Testis (tissue), 3 donors: ENCODE measurements around the gene ITIH1. TPM values are rescaled to one million over a fixed set of nuclear protein-coding genes. Genes with fewer than 3 reads are reported as not detected.

Source experiments
- DNase-seq: peaks from one replicate; pipeline ENCODE4 v3.0.0-alpha.2; 2019
- H3K27ac ChIP-seq, 2 donors: fragments of 200-600 bp; sonication (generic); one replicate each; pipeline ENCODE4 v1.5.1; 2019
- H3K27me3 ChIP-seq: fragments of 200-600 bp; sonication (generic); one replicate; pipeline ENCODE4 v1.5.1; 2019
- H3K36me3 ChIP-seq: fragments of 200-600 bp; sonication (generic); one replicate; pipeline ENCODE4 v1.5.1; 2017; ENCODE audit warnings: low read depth; ENCODE audit errors: missing control alignments
- H3K4me1 ChIP-seq: fragments of 200-600 bp; sonication (generic); one replicate; pipeline ENCODE4 v1.5.1; 2019
- H3K4me3 ChIP-seq, 2 donors: fragments of 200-600 bp; sonication (generic); one replicate each; pipeline ENCODE4 v1.5.1; 2017 to 2019
- H3K9me3 ChIP-seq: fragments of 200-600 bp; sonication (generic); one replicate; pipeline ENCODE4 v1.5.1; 2017
- CTCF ChIP-seq, 3 experiments: fragments of 450-650 bp in 2 of 3; fragments of 200-600 bp in 1 of 3; sonication (generic) in 1 of 3; IDR thresholded peaks; one replicate each; pipeline ENCODE4 v1.5.1; 2016 to 2019; ENCODE audit warnings: antibody characterized with exemption in 3 of 3, mild to moderate bottlenecking in 2 of 3, moderate library complexity in 1 of 3
- POLR2A ChIP-seq: fragments of 450-650 bp; IDR thresholded peaks from one replicate; pipeline ENCODE4 v1.6.1; 2017; ENCODE audit warnings: antibody characterized with exemption, mild to moderate bottlenecking, moderate library complexity
- WGBS, 2 donors: methylation state at CpG; one replicate each; pipeline ENCODE4 v1.1.5; 2018; 5-methylcytosine and 5-hydroxymethylcytosine counted together
- intact Hi-C: fragments of 100-400 bp; cut with DNase I; formaldehyde crosslinking; loops from one replicate; pipeline ENCODE4 v1.15.1; 2023; ENCODE audit warnings: low total_unique reads
- polyA plus RNA-seq: library from polyadenylated mRNA; stranded (reverse); fragments of 350-450 nt; fragmentation: Illumina TruSeq; extraction: RNeasy Lipid Tissue Mini Kit (QIAGEN cat#74804); gene quantifications from one replicate; pipeline ENCODE4 v1.2.3, GENCODE V29; 2014; ENCODE audit warnings: low read depth, low replicate concordance; ENCODE audit not compliant: insufficient read depth
- small RNA-seq, 2 donors: library from RNA; depleted of rRNA; stranded (forward); fragments of <200 nt; gene quantifications; one replicate each; pipeline ENCODE3, GENCODE V24; 2016
- total RNA-seq, 2 donors: library from RNA; depleted of rRNA; stranded (reverse); fragments of >200 nt; gene quantifications; one replicate each; pipeline ENCODE4 v1.2.3, GENCODE V29; 2016

Gene ITIH1
- total and polyA plus RNA-seq, 3 donors from 2014 or later = 1.8 to 3.5 (median 2.9) TPM

- no peaks in the 10 kb centered on the region for H3K36me3 ChIP-seq
- TF ChIP-seq CTCF (IDR thresholded peaks at IDR 0.05) (no peak), POLR2A (no peak)
- no peak for DNase-seq
- no peak overlapping the region for H3K4me3 ChIP-seq
- H3K4me1 ChIP-seq = peaks cover 5% of the 10 kb centered on the region
- H3K9me3 ChIP-seq = no peaks in the 10 kb centered on the region
- intact Hi-C loops = no loop called here
- H3K27me3 ChIP-seq = no peaks in the 10 kb centered on the region
- 93 to 97% methylated on average over 5 to 8 of the region's 8 CpGs for WGBS, 2 donors
- no peak overlapping the region for H3K27ac ChIP-seq
Measured at GRCh38 chr3:52838561-52839267, 61.3 kb downstream of the ITIH1 start.

GRCh38 chr3:52839268-52839575 is 61.8 kb downstream of the ITIH1 start:
- Histone ChIP-seq H3K36me3 (no peaks in the 10 kb centered on the region), H3K4me3 (no peak overlapping the region), H3K9me3 (no peaks in the 10 kb centered on the region), H3K27me3 (no peaks in the 10 kb centered on the region), H3K4me1 (peaks cover 7% of the 10 kb centered on the region), H3K27ac (no peak overlapping the region)
- intact Hi-C loops = no loop called here
- TF ChIP-seq CTCF (IDR thresholded peaks at IDR 0.05) (no peak), POLR2A (no peak)
- no peak for DNase-seq
- whole genome bisulfite sequencing, 2 donors = 92 to 95% methylated on average over 2 of the region's 2 CpGs

GRCh38 chr3:52839892-52840545 is 62.6 kb downstream of the ITIH1 start:
- H3K4me3 ChIP-seq = no peak overlapping the region
- H3K4me1 ChIP-seq = peaks cover 7% of the 10 kb centered on the region
- intact Hi-C loops = no loop called here
- no peak for TF ChIP-seq POLR2A
- no peak for TF ChIP-seq CTCF (IDR thresholded peaks at IDR 0.05)
- WGBS, 2 donors = 87 to 91% methylated on average over 20 to 23 of the region's 23 CpGs
- DNase-seq = no peak
- no peak overlapping the region for H3K27ac ChIP-seq
- H3K36me3 ChIP-seq = no peaks in the 10 kb centered on the region
- no peaks in the 10 kb centered on the region for H3K9me3 ChIP-seq
- no peaks in the 10 kb centered on the region for H3K27me3 ChIP-seq

- Histone ChIP-seq H3K27me3 (no peaks in the 10 kb centered on the region), H3K27ac (no peak overlapping the region), H3K9me3 (no peaks in the 10 kb centered on the region), H3K4me1 (peaks cover 11% of the 10 kb centered on the region), H3K36me3 (no peaks in the 10 kb centered on the region), H3K4me3 (no peak overlapping the region)
- intact Hi-C loops = no loop called here
- TF ChIP-seq POLR2A (no peak), CTCF (IDR thresholded peaks at IDR 0.05) (no peak)
- WGBS, 2 donors = 97% methylated on average over 11 to 12 of the region's 12 CpGs
- DNase-seq = no peak
Measured at GRCh38 chr3:52841211-52841980, 64.0 kb downstream of the ITIH1 start.

Small RNA genes within 50 kb of the gene (small RNA-seq; reads per million reads assigned to genes)
- gene AC006254.2 = 0 reads per million in 2 donors
- 0 reads per million in 2 donors for gene MUSTN1

Other genes starting within 250 kb of the ITIH1 start
- gene NT5DC2, start 243.7 kb upstream of the ITIH1 start, total RNA-seq = 100 to 1,000 TPM; 137 to 147 TPM
- gene NT5DC2, start 243.7 kb upstream of the ITIH1 start, polyA plus RNA-seq = 92.4 TPM
- gene UQCC5, start 241.0 kb upstream of the ITIH1 start, total RNA-seq = 10 to 100 TPM; 23.0 to 30.5 TPM
- 37.0 TPM for gene UQCC5, start 241.0 kb upstream of the ITIH1 start, polyA plus RNA-seq
- gene PBRM1, start 91.7 kb upstream of the ITIH1 start, total RNA-seq = 100 to 1,000 TPM in 1 of 2 donors, 10 to 100 TPM in 1; 99.8 to 109 TPM
- 28.9 TPM for gene PBRM1, start 91.7 kb upstream of the ITIH1 start, polyA plus RNA-seq
- 10 to 100 TPM; 50.6 to 57.7 TPM for gene GNL3, start 91.6 kb upstream of the ITIH1 start, total RNA-seq
- gene GNL3, start 91.6 kb upstream of the ITIH1 start, polyA plus RNA-seq = 36.3 TPM
- gene GLT8D1, start 71.8 kb upstream of the ITIH1 start, total RNA-seq = 100 to 1,000 TPM; 107 to 117 TPM
- gene GLT8D1, start 71.8 kb upstream of the ITIH1 start, polyA plus RNA-seq = 165 TPM
- gene SPCS1, start 71.5 kb upstream of the ITIH1 start, total RNA-seq = 100 to 1,000 TPM; 166 to 179 TPM
- gene SPCS1, start 71.5 kb upstream of the ITIH1 start, polyA plus RNA-seq = 340 TPM
- gene NEK4, start 6.7 kb upstream of the ITIH1 start, total RNA-seq = 10 to 100 TPM; 66.6 to 70.2 TPM
- 114 TPM for gene NEK4, start 6.7 kb upstream of the ITIH1 start, polyA plus RNA-seq
- 1 to 10 TPM; 5.4 to 6.3 TPM for gene ITIH3, start 17.2 kb downstream of the ITIH1 start, total RNA-seq
- 9.9 TPM for gene ITIH3, start 17.2 kb downstream of the ITIH1 start, polyA plus RNA-seq
- 10 to 100 TPM; 16.8 to 19.9 TPM for gene ITIH4, start 53.1 kb downstream of the ITIH1 start, total RNA-seq
- gene ITIH4, start 53.1 kb downstream of the ITIH1 start, polyA plus RNA-seq = 30.2 TPM
- gene MUSTN1, start 57.4 kb downstream of the ITIH1 start, total RNA-seq = 1 to 10 TPM; 3.5 to 3.6 TPM
- gene MUSTN1, start 57.4 kb downstream of the ITIH1 start, polyA plus RNA-seq = 21.7 TPM
- 10 to 100 TPM; 33.2 to 42.9 TPM for gene STIMATE, start 119.9 kb downstream of the ITIH1 start, total RNA-seq
- gene STIMATE, start 119.9 kb downstream of the ITIH1 start, polyA plus RNA-seq = 16.7 TPM